H1 (cell line): ENCODE data around the gene LIPC. TPM values are rescaled to one million over a fixed set of nuclear protein-coding genes. Genes with fewer than 3 reads are reported as not detected.

Source experiments
- CTCF ChIA-PET: fragments of 300-600 bp; sonication (Branson Sonifier 250); formaldehyde crosslinking; loops from one replicate; lab custom pipeline; 2021; ENCODE audit not compliant: partially characterized antibody; lab: Charles Lee
- POLR2A ChIA-PET: fragments of 300-600 bp; sonication (Branson Sonifier 250); formaldehyde crosslinking; loops from one replicate; lab custom pipeline; 2021; ENCODE audit warnings: inconsistent platforms; ENCODE audit not compliant: partially characterized antibody; lab: Charles Lee
- DNase-seq, 2 experiments: peaks; one replicate each; pipeline versions ENCODE4 v3.0.0 to v3.0.0-alpha.2; 2010 to 2022; ENCODE audit warnings: low spot score in 2 of 2, low read depth in 1 of 2, mixed read lengths in 1 of 2
- FAIRE-seq: peaks from 2 replicates; lab custom pipeline; 2011; peaks lifted over from hg19 to GRCh38; lab: Jason Lieb, UNC
- H2AFZ ChIP-seq: 2 replicates; pipeline ENCODE4 v1.8.1; 2012; ENCODE audit warnings: low read length, inconsistent platforms
- H2AK5ac ChIP-seq: 2 replicates; pipeline ENCODE4 v1.6.1; 2013; ENCODE audit warnings: low read depth, low read length
- H2BK120ac ChIP-seq: replicated peaks from 2 replicates; pipeline ENCODE3; 2013; ENCODE audit warnings: low read depth, low read length, inconsistent platforms
- H2BK12ac ChIP-seq: 2 replicates; pipeline ENCODE4 v1.6.1; 2013; ENCODE audit warnings: low read depth, low read length
- H2BK15ac ChIP-seq: 2 replicates; pipeline ENCODE4 v1.6.1; 2013; ENCODE audit warnings: low read length
- H2BK20ac ChIP-seq: 2 replicates; pipeline ENCODE4 v1.6.1; 2013; ENCODE audit warnings: low read length
- H2BK5ac ChIP-seq: 2 replicates; pipeline ENCODE4 v1.6.1; 2013; ENCODE audit warnings: low read depth, low read length
- H3K14ac ChIP-seq: 2 replicates; pipeline ENCODE4 v1.6.1; 2013; ENCODE audit warnings: inconsistent platforms; ENCODE audit not compliant: insufficient read length
- H3K18ac ChIP-seq: 2 replicates; pipeline ENCODE4 v1.6.1; 2013; ENCODE audit warnings: low read length; ENCODE audit errors: extremely low read depth
- H3K23ac ChIP-seq: 2 replicates; pipeline ENCODE4 v1.6.1; 2013; ENCODE audit warnings: inconsistent platforms; ENCODE audit not compliant: insufficient read length
- H3K23me2 ChIP-seq: 2 replicates; pipeline ENCODE4 v1.6.1; 2013; ENCODE audit warnings: low read depth, low read length
- H3K27ac ChIP-seq: 2 replicates; pipeline ENCODE4 v1.6.1; 2011; ENCODE audit warnings: low read depth, low read length, inconsistent platforms
- H3K27me3 ChIP-seq, 4 experiments: replicated peaks in 1 of 4; 1 replicate in 1 of 4; 2 replicates in 3 of 4; pipeline versions ENCODE4 v1.6.1 to v1.8.1; 2011 to 2013; ENCODE audit warnings: low read length in 3 of 4, mild to moderate bottlenecking in 3 of 4, inconsistent platforms in 2 of 4, mixed read lengths in 2 of 4, moderate library complexity in 1 of 4; ENCODE audit not compliant: control insufficient read depth in 3 of 4, insufficient read depth in 3 of 4; ENCODE audit errors: extremely low read depth in 1 of 4
- H3K36me3 ChIP-seq, 4 experiments: 2 replicates each; pipeline versions ENCODE4 v1.6.1 to v1.8.1; 2011 to 2013; ENCODE audit warnings: mild to moderate bottlenecking in 4 of 4, low read length in 3 of 4, moderate library complexity in 2 of 4, control low read depth in 1 of 4, inconsistent platforms in 1 of 4; ENCODE audit not compliant: insufficient read depth in 4 of 4, control insufficient read depth in 2 of 4
- H3K4ac ChIP-seq: replicated peaks from 2 replicates; pipeline ENCODE3; 2013; ENCODE audit warnings: low read length, low read depth, mixed read lengths, inconsistent platforms; ENCODE audit not compliant: insufficient read length
- H3K4me1 ChIP-seq, 4 experiments: replicated peaks in 1 of 4; 1 replicate in 1 of 4; 2 replicates in 3 of 4; pipeline versions ENCODE4 v1.6.1 to v1.8.1; 2011 to 2013; ENCODE audit warnings: low read length in 3 of 4, inconsistent platforms in 2 of 4, mixed read lengths in 1 of 4; ENCODE audit not compliant: insufficient read depth in 4 of 4, control insufficient read depth in 3 of 4
- H3K4me2 ChIP-seq, 2 experiments: 2 replicates each; pipeline versions ENCODE4 v1.6.1 to v1.8.1; 2011 to 2013; ENCODE audit warnings: low read depth in 2 of 2, low read length in 2 of 2, control low read depth in 1 of 2, inconsistent platforms in 1 of 2, mild to moderate bottlenecking in 1 of 2; ENCODE audit not compliant: insufficient read depth in 1 of 2
- H3K4me3 ChIP-seq, 4 experiments: fragments of 200-600, 300-600 bp in 1 of 4; sonication (generic), shearing (Covaris generic), sonication (Bioruptor Twin) in 1 of 4; 2 replicates each; pipeline versions ENCODE4 v1.5.1 to v1.8.1; 2011 to 2016; ENCODE audit warnings: low read length in 4 of 4, low read depth in 3 of 4, control low read depth in 2 of 4, inconsistent platforms in 2 of 4, mild to moderate bottlenecking in 2 of 4, mixed read lengths in 1 of 4, moderate library complexity in 1 of 4; ENCODE audit not compliant: insufficient read depth in 2 of 4; ENCODE audit errors: extremely low read depth in 1 of 4
- H3K56ac ChIP-seq: replicated peaks from 2 replicates; pipeline ENCODE3; 2013; ENCODE audit warnings: low read depth, mild to moderate bottlenecking, mixed read lengths, low read length, inconsistent platforms; ENCODE audit not compliant: insufficient read length
- H3K79me1 ChIP-seq: 2 replicates; pipeline ENCODE4 v1.6.1; 2013; ENCODE audit warnings: low read depth, low read length, control low read depth
- H3K79me2 ChIP-seq, 2 experiments: 2 replicates each; pipeline versions ENCODE4 v1.6.1 to v1.8.1; 2012 to 2013; ENCODE audit warnings: low read length in 2 of 2, mild to moderate bottlenecking in 2 of 2, inconsistent platforms in 1 of 2; ENCODE audit not compliant: insufficient read depth in 2 of 2, control insufficient read depth in 1 of 2
- H3K9ac ChIP-seq, 4 experiments: replicated peaks in 1 of 4; 1 replicate in 1 of 4; 2 replicates in 3 of 4; pipeline versions ENCODE4 v1.6.1 to v1.8.1; 2011 to 2013; ENCODE audit warnings: low read depth in 3 of 4, low read length in 3 of 4, control low read depth in 2 of 4, mild to moderate bottlenecking in 2 of 4, moderate library complexity in 2 of 4, inconsistent platforms in 1 of 4; ENCODE audit errors: extremely low read depth in 1 of 4
- H3K9me3 ChIP-seq, 2 experiments: 2 replicates each; pipeline versions ENCODE4 v1.6.1 to v1.8.1; 2012 to 2013; ENCODE audit warnings: mild to moderate bottlenecking in 2 of 2, moderate library complexity in 2 of 2, control low read depth in 1 of 2, inconsistent platforms in 1 of 2, low read depth in 1 of 2, low read length in 1 of 2, mixed read lengths in 1 of 2; ENCODE audit not compliant: insufficient read depth in 2 of 2
- H4K20me1 ChIP-seq, 2 experiments: replicated peaks in 1 of 2; 2 replicates each; pipeline versions ENCODE3 to v1.8.1; 2011 to 2013; ENCODE audit warnings: inconsistent platforms in 2 of 2, low read length in 2 of 2, mild to moderate bottlenecking in 1 of 2; ENCODE audit not compliant: insufficient read depth in 2 of 2, control insufficient read depth in 1 of 2
- H4K5ac ChIP-seq: 2 replicates; pipeline ENCODE4 v1.6.1; 2013; ENCODE audit warnings: low read length, low read depth, mixed read lengths, inconsistent platforms; ENCODE audit not compliant: insufficient read length
- H4K8ac ChIP-seq: 2 replicates; pipeline ENCODE4 v1.8.0; 2013; ENCODE audit warnings: mild to moderate bottlenecking, moderate library complexity, low read length, inconsistent platforms; ENCODE audit not compliant: insufficient read depth; ENCODE audit errors: extremely low read depth
- H4K91ac ChIP-seq: replicated peaks from 2 replicates; pipeline ENCODE3; 2013; ENCODE audit warnings: low read length, mixed read lengths, inconsistent platforms; ENCODE audit not compliant: insufficient read length
- NANOG ChIP-seq: IDR thresholded peaks from 2 replicates; pipeline ENCODE4 v1.6.1; 2011; ENCODE audit warnings: low read length, low read depth, mild to moderate bottlenecking, inconsistent platforms; ENCODE audit not compliant: insufficient read depth, poor library complexity, severe bottlenecking
- PHF8 ChIP-seq: fragments of 200-600 bp; sonication (generic); conservative IDR thresholded peaks from 2 replicates; pipeline ENCODE4 v1.7.1; 2012; ENCODE audit warnings: low read depth, mild to moderate bottlenecking, inconsistent platforms, low read length, moderate library complexity
- SIRT6 ChIP-seq: IDR thresholded peaks from one replicate; pipeline ENCODE4 v1.7.1; 2012; ENCODE audit warnings: low read length, inconsistent platforms
- YY1 ChIP-seq: IDR thresholded peaks from 2 replicates; pipeline ENCODE4 v1.6.1; 2011; ENCODE audit warnings: low read depth, mild to moderate bottlenecking, low read length
- WGBS, 2 experiments: shearing (Covaris generic) in 1 of 2; methylation state at CpG; one replicate each; pipeline versions ENCODE4 v1.1.6 to v1.1.7; 2013 to 2015; ENCODE audit warnings: low lambda C conversion rate in 2 of 2, mixed read lengths in 2 of 2, inconsistent platforms in 1 of 2, low coverage in 1 of 2, missing lambda C conversion rate in 1 of 2; ENCODE audit not compliant: insufficient replicate concordance in 2 of 2, insufficient coverage in 1 of 2, insufficient read length in 1 of 2; ENCODE audit errors: extremely low coverage in 1 of 2, missing lambda C conversion rate in 1 of 2; 5-methylcytosine and 5-hydroxymethylcytosine counted together
- polyA plus RNA-seq, 7 experiments: library from polyadenylated mRNA; depleted of rRNA in 3 of 7; stranded (reverse) in 5 of 7; unstranded in 2 of 7; fragments of >200 nt in 5 of 7; fragments of 200-250 nt in 2 of 7; gene quantifications; 1 replicate in 5 of 7; 2 replicates in 1 of 7; 4 replicates in 1 of 7; pipeline versions ENCODE4 v1.2.1 to v1.2.3, GENCODE V29; 2011 to 2013; ENCODE audit warnings: missing spikeins in 2 of 7, mixed read lengths in 2 of 7
- total RNA-seq: library from RNA; stranded (reverse); fragmentation: NEBNext Ultra II Directional; extraction: Animal tissue kit (Norgen Biotek cat#: 25700); gene quantifications from 2 replicates; pipeline ENCODE4 v1.2.1, GENCODE V29; 2021
- TF ChIP-seq, protein P1 (sequence below): IDR thresholded peaks from 2 replicates; pipeline ENCODE4 v1.6.1; 2011; ENCODE audit warnings: low read depth, mild to moderate bottlenecking, low read length; ENCODE audit not compliant: insufficient read depth

Gene LIPC
- total and polyA plus RNA-seq, 2 of the 8 experiments (the other 6 are each of a cell fraction or from before 2014, with no cell fraction given), result not detected

DNA sequence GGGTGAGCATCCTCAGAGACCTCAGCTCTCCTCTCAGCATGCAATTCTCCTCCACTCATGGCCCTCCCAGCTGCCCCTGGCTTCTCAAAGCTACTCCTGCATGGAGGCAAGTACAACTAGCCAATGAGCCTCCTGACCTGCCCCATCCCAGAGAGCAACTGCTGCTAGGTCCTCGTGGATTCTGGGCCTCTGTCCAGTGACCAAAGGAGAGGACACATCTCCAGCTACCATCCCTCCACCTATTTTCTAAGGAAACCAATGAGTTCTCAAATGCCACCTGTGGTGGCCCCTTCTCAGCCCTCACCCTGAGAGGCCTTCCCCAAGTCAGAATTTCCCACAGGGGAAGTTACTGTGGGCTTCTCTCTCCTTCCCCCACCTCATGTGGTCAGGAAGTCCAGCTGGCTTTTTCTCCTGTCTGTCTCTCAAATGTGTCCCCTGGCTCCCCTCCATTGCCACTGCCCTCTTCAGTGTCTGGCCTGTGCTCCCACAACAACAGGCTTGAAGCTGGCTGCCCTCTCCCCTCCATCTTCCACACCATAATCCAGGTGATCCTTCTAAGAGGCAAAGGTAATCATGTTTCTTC, 43.0 kb downstream of the LIPC start:
- Histone ChIP-seq H2BK12ac (no peak overlapping the region), H3K9ac (no peak overlapping the region), H2BK20ac (no peak overlapping the region), H2AK5ac (0 out of 2 replicates have a peak overlapping the region, but pooled peaks have one; percentile 39), H3K9me3 (no peaks in the 10 kb centered on the region), H4K91ac (no peak overlapping the region), H3K79me2 (no peaks in the 10 kb centered on the region), H2BK15ac (no peak overlapping the region), H3K4me1 (peaks cover 0 to 3% (median 2%) of the 10 kb centered on the region in 4 experiments; a peak in 3 of 7 replicates), H3K4me2 (no peak overlapping the region), H2BK120ac (no peak overlapping the region), H4K8ac (no peak overlapping the region), H4K20me1 (no peaks in the 10 kb centered on the region), H2AFZ (no peak overlapping the region), H4K5ac (no peak overlapping the region), H3K27me3 (no peaks in the 10 kb centered on the region), H2BK5ac (no peak overlapping the region), H3K79me1 (no peaks in the 10 kb centered on the region), H3K56ac (no peak overlapping the region), H3K23me2 (no peaks in the 10 kb centered on the region), H3K27ac (no peak overlapping the region), H3K4ac (no peak overlapping the region), H3K36me3 (no peaks in the 10 kb centered on the region), H3K23ac (no peak overlapping the region), H3K18ac (no peak overlapping the region), H3K14ac (no peak overlapping the region), H3K4me3 (no peak overlapping the region)
- DNase-seq, result no peak
- TF ChIP-seq SIRT6, result no peak
- no peak for TF ChIP-seq YY1
- no peak for TF ChIP-seq PHF8
- TF ChIP-seq, protein P1, sequence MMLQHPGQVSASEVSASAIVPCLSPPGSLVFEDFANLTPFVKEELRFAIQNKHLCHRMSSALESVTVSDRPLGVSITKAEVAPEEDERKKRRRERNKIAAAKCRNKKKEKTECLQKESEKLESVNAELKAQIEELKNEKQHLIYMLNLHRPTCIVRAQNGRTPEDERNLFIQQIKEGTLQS, result no peak
- no peak for TF ChIP-seq NANOG
- CTCF ChIA-PET, result interaction anchor here (1.6 kb wide), 1 partner anchor 205 kb away, joined by 4 read pairs; no protein-coding TSS in a partner anchor
- POLR2A ChIA-PET, result no interaction called here
- WGBS, 2 experiments, result 100% methylated on average over 1 of the region's 1 CpG; no CpG with 5 or more reads in 1 of the 2 experiments
- FAIRE-seq, result no peak
